DMS114 treated with DMSO at 0.1 percent for 48 hours (cell line): ENCODE measurements around the gene OSMR.
"Not testable (repeated sequence)": the region's sequence is repeated elsewhere in the genome, so short reads cannot be mapped to it uniquely, and the experiment has no call there.

Experiments
- DNase-seq: peaks from one replicate; lab custom pipeline; 2025; ENCODE audit not compliant: unreplicated experiment; lab: John Stamatoyannopoulos, UW

The OSMR gene

GRCh38 chr5:38830521-38831051, 15.2 kb upstream of the OSMR start:
- no peak for DNase-seq

- no peak for DNase-seq
Measured at GRCh38 chr5:38831117-38831516, 14.7 kb upstream of the OSMR start.

GRCh38 chr5:38831909-38832308, 13.9 kb upstream of the OSMR start:
- peak; percentile 27 for DNase-seq

GRCh38 chr5:38832810-38833209, 13.0 kb upstream of the OSMR start:
- no peak for DNase-seq

- no peak for DNase-seq
Measured at GRCh38 chr5:38835887-38836286, 9.9 kb upstream of the OSMR start.

- DNase-seq, result no peak
Measured at GRCh38 chr5:38837416-38837815, 8.4 kb upstream of the OSMR start.

GRCh38 chr5:38837932-38838331, 7.9 kb upstream of the OSMR start:
- no peak for DNase-seq

GRCh38 chr5:38843665-38844064, 2.1 kb upstream of the OSMR start:
- DNase-seq, result no peak

- DNase-seq, result no peak
Measured at GRCh38 chr5:38846379-38847011, 683 bp downstream of the OSMR start.

- no peak for DNase-seq
Measured at GRCh38 chr5:38847559-38848347, 1.9 kb downstream of the OSMR start.

- DNase-seq, result no peak
Measured at GRCh38 chr5:38848637-38849036, 2.8 kb downstream of the OSMR start.

- DNase-seq, result not testable (repeated sequence)
Measured at GRCh38 chr5:38851640-38852039, 5.8 kb downstream of the OSMR start.

GRCh38 chr5:38853753-38854470, 8.1 kb downstream of the OSMR start:
- DNase-seq, result no peak

GRCh38 chr5:38854907-38855306, 9.1 kb downstream of the OSMR start:
- DNase-seq, result no peak

GRCh38 chr5:38856660-38857059, 10.8 kb downstream of the OSMR start:
- no peak for DNase-seq

GRCh38 chr5:38858839-38859238, 13.0 kb downstream of the OSMR start:
- DNase-seq, result no peak

- not testable (repeated sequence) for DNase-seq
Measured at GRCh38 chr5:38861986-38862770, 16.4 kb downstream of the OSMR start.

- no peak for DNase-seq
Measured at GRCh38 chr5:38866362-38867031, 20.7 kb downstream of the OSMR start.

- no peak for DNase-seq
Measured at GRCh38 chr5:38867032-38867398, 21.2 kb downstream of the OSMR start.

GRCh38 chr5:38867416-38867815, 21.6 kb downstream of the OSMR start:
- no peak for DNase-seq
